Measurements from ENCODE around the gene ZNF775. TPM values are rescaled to one million over a fixed set of nuclear protein-coding genes. Genes with fewer than 3 reads are reported as not detected.

ZNF775 gene
- total and polyA plus RNA-seq, 9 donors = 5.4 to 8.0 (median 6.2) TPM

DNA sequence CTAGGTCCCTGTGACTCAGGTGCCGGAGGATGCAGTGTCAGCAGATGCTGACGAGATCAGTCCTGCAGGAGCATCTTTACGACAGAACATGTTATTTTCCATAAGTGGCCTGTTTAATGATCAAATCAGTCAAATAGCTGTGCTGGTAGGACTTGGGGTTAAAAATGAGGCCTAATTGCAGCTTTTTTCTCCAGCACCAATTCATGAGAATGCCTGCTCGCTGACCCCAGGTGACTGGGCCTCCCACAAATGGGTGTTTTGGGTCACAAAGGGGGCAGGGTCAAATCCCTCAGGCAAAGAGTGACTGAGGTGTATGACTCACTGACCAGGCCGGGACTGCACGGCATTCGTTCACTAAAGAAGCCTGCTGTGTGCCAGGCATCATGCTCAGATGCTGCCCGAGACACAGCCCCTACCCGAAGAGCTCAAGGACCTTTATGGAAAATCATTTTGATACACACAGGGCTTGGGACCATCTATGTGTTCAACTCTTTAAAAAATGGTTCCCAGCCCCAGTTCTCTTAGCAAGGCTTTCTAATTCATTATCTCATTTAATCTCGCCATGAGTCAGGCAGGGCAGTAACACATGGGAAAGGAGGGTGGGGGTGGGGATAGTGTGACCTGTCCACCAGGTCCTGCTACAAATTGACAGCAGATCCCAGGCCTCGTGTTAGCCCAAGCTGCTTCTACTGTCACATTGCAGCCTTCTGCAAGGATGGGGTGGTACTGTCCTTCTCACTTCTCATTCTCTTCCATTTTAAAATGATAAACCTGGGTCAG, 21.1 kb downstream of the ZNF775 start:
- peaks cover 29% of the 10 kb centered on the region for H3K36me3 ChIP-seq (ENCODE audit: control insufficient read depth, insufficient read depth, low read length)
- no peak overlapping the region for H3K27ac ChIP-seq (ENCODE audit: low read length)
- no peak for DNase-seq
- WGBS (ENCODE audit: insufficient coverage) = 62% methylated on average over 7 of the region's 11 CpGs
- no peaks in the 10 kb centered on the region for H3K27me3 ChIP-seq (ENCODE audit: control insufficient read depth, insufficient read depth, low read length)
- H3K9me3 ChIP-seq (replicated peaks; ENCODE audit: control insufficient read depth, low read depth, low read length) = no peaks in the 10 kb centered on the region
- H3K4me1 ChIP-seq (ENCODE audit: control insufficient read depth, insufficient read depth, low read length) = peaks cover 21% of the 10 kb centered on the region
- no peak overlapping the region for H3K4me3 ChIP-seq (ENCODE audit: low read length)

DNA sequence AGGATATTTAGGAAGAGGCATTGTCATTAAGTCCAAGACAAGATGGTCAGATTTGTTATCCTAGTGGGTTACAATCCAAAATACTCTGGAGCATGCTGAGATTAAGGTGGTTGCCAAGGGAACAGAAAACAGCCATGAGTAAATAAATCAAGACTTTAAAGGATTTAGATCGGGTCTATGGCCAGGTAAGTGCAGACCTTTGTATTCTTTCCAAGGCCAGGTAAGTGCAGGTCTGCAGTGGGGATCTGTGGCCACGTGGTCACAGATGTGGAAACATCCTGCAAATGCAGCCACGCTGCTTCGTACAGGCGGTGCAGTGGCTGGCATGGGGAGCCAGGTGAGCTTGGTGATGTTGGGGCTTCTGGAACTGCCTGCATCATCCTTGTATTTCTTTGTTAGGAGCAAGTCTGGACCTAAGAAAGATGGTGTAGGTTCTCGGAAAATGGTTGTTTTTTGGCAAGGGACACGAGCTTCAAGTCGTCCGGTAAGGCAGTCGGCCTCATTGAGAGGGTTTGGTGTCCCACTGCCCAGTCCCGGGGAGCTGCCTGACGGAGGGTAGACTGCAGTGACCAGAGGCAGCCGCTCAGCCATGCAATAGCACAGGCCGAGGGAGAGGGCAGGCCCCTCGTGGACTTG, 21.8 kb downstream of the ZNF775 start:
- peaks cover 29% of the 10 kb centered on the region for H3K36me3 ChIP-seq (ENCODE audit: control insufficient read depth, insufficient read depth, low read length)
- no peaks in the 10 kb centered on the region for H3K27me3 ChIP-seq (ENCODE audit: control insufficient read depth, insufficient read depth, low read length)
- H3K4me3 ChIP-seq (ENCODE audit: low read length) = no peak overlapping the region
- H3K9me3 ChIP-seq (replicated peaks; ENCODE audit: control insufficient read depth, low read depth, low read length) = no peaks in the 10 kb centered on the region
- 81% methylated on average over 14 of the region's 15 CpGs for WGBS (ENCODE audit: insufficient coverage)
- H3K27ac ChIP-seq (ENCODE audit: low read length) = no peak overlapping the region
- DNase-seq = no peak
- H3K4me1 ChIP-seq (ENCODE audit: control insufficient read depth, insufficient read depth, low read length) = peaks cover 23% of the 10 kb centered on the region

DNA sequence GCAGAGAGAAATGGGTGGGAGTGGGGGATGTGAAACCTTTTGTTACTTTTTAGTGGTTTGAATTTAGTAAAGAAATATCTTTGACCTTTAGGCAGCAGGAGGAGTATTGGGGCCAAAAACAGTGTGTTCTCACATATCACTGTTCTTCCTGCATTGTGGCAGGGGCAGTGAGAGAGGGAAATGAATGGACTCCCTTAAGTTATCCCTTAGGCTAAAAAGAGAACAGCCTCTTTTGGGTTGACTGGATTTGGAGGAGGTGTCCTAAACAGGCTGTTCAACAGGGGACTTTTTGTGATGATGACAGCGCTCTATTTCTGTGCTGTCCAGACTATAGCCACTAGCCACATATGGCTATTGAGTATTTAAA, 22.3 kb downstream of the ZNF775 start:
- Histone ChIP-seq H3K27me3 (ENCODE audit: control insufficient read depth, insufficient read depth, low read length) (no peaks in the 10 kb centered on the region), H3K4me3 (ENCODE audit: low read length) (no peak overlapping the region), H3K4me1 (ENCODE audit: control insufficient read depth, insufficient read depth, low read length) (peaks cover 28% of the 10 kb centered on the region), H3K9me3 (replicated peaks; ENCODE audit: control insufficient read depth, low read depth, low read length) (no peaks in the 10 kb centered on the region), H3K27ac (ENCODE audit: low read length) (no peak overlapping the region), H3K36me3 (ENCODE audit: control insufficient read depth, insufficient read depth, low read length) (peaks cover 27% of the 10 kb centered on the region)
- no CpG with 5 or more reads among the region's 1 CpG for WGBS (ENCODE audit: insufficient coverage)
- no peak for DNase-seq

DNA sequence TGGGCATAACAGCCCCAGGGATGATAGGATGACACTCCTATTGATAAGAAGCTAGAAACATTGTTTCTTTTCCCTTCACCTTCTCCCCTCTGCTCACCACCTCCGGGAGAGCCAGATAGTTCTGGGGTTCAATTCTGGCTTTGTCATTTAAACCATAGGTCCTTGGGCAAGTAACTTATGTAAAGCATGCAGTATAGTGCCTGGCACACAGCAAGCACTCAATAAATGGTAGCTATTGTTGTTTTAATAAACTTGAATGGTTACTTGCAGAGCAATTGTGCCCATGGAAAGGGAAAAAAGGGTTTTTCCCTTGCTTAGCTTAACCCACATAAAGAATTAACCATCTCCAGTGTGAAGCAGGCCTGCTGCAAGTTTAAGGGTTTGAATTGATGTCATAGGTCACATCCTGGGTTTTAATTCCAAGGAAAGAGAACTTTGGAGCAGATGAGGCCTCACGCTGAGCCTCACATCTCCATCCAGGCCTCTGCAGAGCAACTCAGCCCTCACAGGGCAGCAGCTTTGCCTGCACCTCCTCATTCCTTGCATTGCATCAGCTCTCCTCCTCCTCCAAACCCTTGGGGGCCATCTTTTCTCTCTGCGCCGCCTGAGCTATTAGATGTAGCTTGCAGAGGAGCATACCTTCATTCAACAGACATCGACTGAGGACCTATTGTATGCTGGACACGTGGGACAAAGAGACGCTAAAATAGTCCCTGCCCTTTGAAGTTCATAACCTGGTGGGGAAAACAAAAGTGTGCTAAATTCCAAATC, 22.9 kb downstream of the ZNF775 start:
- no peak for DNase-seq
- peaks cover 22% of the 10 kb centered on the region for H3K36me3 ChIP-seq (ENCODE audit: control insufficient read depth, insufficient read depth, low read length)
- H3K9me3 ChIP-seq (replicated peaks; ENCODE audit: control insufficient read depth, low read depth, low read length) = no peaks in the 10 kb centered on the region
- H3K4me3 ChIP-seq (ENCODE audit: low read length) = no peak overlapping the region
- WGBS (ENCODE audit: insufficient coverage) = 68% methylated on average over 3 of the region's 7 CpGs
- peaks cover 31% of the 10 kb centered on the region for H3K4me1 ChIP-seq (ENCODE audit: control insufficient read depth, insufficient read depth, low read length)
- no peak overlapping the region for H3K27ac ChIP-seq (ENCODE audit: low read length)
- no peaks in the 10 kb centered on the region for H3K27me3 ChIP-seq (ENCODE audit: control insufficient read depth, insufficient read depth, low read length)

DNA sequence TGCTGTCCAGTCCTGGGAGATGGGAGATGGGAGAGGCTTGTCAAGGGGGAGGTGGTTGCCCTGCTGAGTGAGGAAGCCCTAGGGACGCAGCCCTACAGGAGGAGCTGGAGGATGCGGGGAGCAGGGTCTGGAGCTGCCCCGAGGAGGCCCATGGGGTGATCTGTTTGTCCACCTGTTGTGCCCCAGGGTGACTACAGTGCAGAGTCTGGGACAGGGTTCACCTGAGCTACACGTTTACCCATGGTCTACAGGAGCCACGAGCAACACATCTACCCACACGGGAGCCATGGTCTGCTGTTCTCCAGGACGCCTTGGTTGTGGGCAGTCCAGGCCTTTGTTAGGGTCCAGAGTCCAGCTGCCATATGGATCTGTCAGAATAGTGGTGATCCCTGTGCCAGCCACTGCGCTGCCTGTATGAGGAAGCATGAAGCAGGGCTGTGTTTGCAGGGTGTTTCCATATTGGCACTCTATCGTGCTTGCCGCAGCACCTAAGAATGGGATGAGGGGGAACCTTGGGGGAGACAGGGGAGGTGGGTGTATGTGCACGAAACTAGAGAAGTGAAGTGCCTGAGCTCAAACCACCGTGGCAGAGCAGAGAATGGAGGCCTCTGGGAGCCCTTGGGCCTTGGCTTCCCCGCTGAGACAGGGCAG, 23.7 kb downstream of the ZNF775 start:
- Histone ChIP-seq H3K27ac (ENCODE audit: low read length) (no peak overlapping the region), H3K36me3 (ENCODE audit: control insufficient read depth, insufficient read depth, low read length) (peaks cover 20% of the 10 kb centered on the region), H3K4me3 (ENCODE audit: low read length) (no peak overlapping the region), H3K9me3 (replicated peaks; ENCODE audit: control insufficient read depth, low read depth, low read length) (no peaks in the 10 kb centered on the region), H3K27me3 (ENCODE audit: control insufficient read depth, insufficient read depth, low read length) (no peaks in the 10 kb centered on the region), H3K4me1 (ENCODE audit: control insufficient read depth, insufficient read depth, low read length) (peaks cover 31% of the 10 kb centered on the region)
- no peak for DNase-seq
- WGBS (ENCODE audit: insufficient coverage) = 77% methylated on average over 13 of the region's 13 CpGs

DNA sequence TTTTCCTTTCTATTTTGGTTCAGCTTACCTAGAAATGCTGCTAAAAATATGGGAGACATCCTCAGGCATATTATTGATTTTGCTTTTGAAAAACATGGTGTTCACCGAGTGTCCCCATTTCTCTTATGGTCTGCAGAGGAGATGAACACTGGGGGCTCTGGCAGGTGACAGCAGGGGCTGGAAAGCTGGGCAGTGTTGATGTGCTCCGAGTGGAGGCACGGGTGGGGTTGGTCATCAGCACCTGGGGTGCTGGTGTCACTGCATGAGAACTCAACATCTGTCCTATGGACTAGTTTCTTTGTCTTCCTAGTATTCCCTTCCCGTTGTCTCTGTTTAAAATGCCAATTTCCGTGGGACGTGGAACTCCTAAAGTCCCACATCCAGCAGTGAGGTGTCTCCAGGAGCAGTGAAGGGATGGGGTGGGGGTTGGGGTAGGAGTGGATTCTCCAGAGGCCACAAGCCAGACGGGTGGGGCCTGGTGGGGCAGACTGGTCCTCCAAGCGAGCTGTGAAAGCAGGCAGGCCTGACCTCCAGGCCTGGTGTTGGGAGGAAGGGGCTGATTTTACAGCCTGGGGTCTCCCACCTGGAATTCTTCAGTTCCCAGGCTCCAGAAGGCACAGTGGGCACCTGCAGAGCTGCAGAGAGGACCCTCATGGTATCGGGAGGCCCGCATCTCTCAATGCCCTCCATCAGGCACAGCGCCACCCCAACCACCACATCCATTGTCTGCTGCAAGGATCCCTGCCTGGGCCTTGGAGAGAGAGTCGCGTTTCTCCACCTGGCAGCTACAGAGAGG, 24.4 kb downstream of the ZNF775 start:
- peaks cover 31% of the 10 kb centered on the region for H3K4me1 ChIP-seq (ENCODE audit: control insufficient read depth, insufficient read depth, low read length)
- 79% methylated on average over 7 of the region's 13 CpGs for WGBS (ENCODE audit: insufficient coverage)
- no peaks in the 10 kb centered on the region for H3K9me3 ChIP-seq (replicated peaks; ENCODE audit: control insufficient read depth, low read depth, low read length)
- H3K4me3 ChIP-seq (ENCODE audit: low read length) = no peak overlapping the region
- peaks cover 14% of the 10 kb centered on the region for H3K36me3 ChIP-seq (ENCODE audit: control insufficient read depth, insufficient read depth, low read length)
- no peak for DNase-seq
- H3K27ac ChIP-seq (ENCODE audit: low read length) = peak overlapping the region; percentile 93
- no peaks in the 10 kb centered on the region for H3K27me3 ChIP-seq (ENCODE audit: control insufficient read depth, insufficient read depth, low read length)

DNA sequence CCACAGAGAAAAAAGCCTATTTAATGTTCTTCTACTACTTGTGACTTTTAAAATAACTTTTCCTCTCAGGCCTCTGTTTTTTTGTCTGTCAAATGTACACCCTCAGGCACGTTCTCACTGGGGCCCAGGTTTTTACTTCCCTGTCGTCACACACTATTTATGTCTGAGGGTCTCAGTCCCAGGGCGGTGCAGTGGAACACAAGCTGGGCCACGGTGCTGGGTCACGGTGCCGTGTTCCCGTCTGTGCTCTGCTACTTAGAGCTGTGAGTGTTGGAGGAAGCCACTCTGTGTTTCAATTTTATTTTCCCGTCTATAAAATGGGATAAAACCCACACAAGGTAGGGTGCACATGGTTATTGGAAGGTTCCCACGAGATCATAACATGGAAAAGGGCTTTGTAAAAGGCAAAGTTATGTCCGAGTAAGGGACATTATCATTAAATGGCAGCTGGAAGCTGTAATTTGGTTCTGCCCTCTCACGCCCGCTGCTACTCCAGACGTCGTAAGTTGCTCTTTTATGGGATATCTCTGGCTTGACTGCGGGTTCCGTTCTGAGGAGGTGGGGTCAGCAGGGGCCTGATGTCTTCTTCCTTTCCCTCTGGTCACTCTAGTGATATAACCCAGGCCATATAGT, 25.2 kb downstream of the ZNF775 start:
- DNase-seq = peak; percentile 32
- Histone ChIP-seq H3K9me3 (replicated peaks; ENCODE audit: control insufficient read depth, low read depth, low read length) (no peaks in the 10 kb centered on the region), H3K27me3 (ENCODE audit: control insufficient read depth, insufficient read depth, low read length) (no peaks in the 10 kb centered on the region), H3K36me3 (ENCODE audit: control insufficient read depth, insufficient read depth, low read length) (peaks cover 11% of the 10 kb centered on the region), H3K4me1 (ENCODE audit: control insufficient read depth, insufficient read depth, low read length) (peaks cover 31% of the 10 kb centered on the region), H3K27ac (ENCODE audit: low read length) (peak overlapping the region; percentile 93), H3K4me3 (ENCODE audit: low read length) (peak overlapping the region; percentile 70)
- 14% methylated on average over 11 of the region's 16 CpGs for WGBS (ENCODE audit: insufficient coverage)

DNA sequence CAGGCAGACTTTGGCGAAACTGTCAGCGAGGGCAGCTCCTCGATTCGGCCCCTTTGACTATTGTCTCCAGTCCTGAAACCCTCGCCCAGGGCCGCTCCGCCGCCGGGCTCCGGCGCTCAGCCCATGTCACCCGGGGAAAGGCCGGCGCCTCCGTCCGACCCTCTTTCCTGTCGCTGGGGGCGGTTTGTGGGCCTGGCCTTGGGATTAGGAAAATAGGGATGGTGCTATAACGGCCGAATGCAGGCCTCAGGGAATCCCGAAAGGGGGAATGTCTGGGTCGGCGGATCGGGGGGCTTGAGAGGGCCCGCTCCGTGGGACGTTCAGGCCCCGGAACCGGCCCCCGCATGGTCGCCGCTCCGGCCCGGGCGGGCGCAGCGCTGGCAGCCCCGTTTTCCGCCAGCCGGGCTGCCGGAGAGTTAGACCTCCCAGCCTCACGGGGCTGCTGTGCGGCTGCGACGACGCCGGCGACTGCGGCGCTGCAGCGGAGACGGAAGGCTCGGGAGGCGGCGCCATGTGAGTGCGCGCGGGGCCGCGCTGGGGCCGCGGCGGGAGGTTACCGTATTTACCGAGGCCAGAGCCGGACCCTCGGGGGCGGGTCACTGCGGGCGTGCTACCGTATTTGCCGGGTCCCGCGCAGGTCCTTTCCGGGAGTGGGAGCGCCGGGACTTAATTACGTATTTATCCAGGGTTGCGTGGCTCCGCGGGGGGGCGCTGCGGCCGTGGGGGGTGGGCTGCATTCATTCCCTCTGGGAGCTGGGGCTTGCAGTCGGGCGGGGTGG, 25.9 kb downstream of the ZNF775 start:
- Histone ChIP-seq H3K27me3 (ENCODE audit: control insufficient read depth, insufficient read depth, low read length) (no peaks in the 10 kb centered on the region), H3K4me1 (ENCODE audit: control insufficient read depth, insufficient read depth, low read length) (peaks cover 31% of the 10 kb centered on the region), H3K9me3 (replicated peaks; ENCODE audit: control insufficient read depth, low read depth, low read length) (no peaks in the 10 kb centered on the region), H3K36me3 (ENCODE audit: control insufficient read depth, insufficient read depth, low read length) (peaks cover 10% of the 10 kb centered on the region), H3K4me3 (ENCODE audit: low read length) (peak overlapping the region; percentile 70), H3K27ac (ENCODE audit: low read length) (peak overlapping the region; percentile 93)
- under 1% methylated on average over 74 of the region's 86 CpGs for WGBS (ENCODE audit: insufficient coverage)
- peak; percentile 96 for DNase-seq

Data from muscle of leg (tissue), 11 donors.